HG03066 (cell line): ENCODE measurements around the gene CYFIP2.

Experiments used
- ATAC-seq: cut with Tn5 transposase; IDR thresholded peaks from one replicate; pipeline ENCODE4 v1.9.1; 2021; ENCODE audit warnings: low read depth; ENCODE audit not compliant: unreplicated experiment

The CYFIP2 gene

GRCh38 chr5:157285310-157286035 is 19.6 kb downstream of the CYFIP2 start:
- no peak for ATAC-seq

- no peak for ATAC-seq
Observed at GRCh38 chr5:157286761-157287211, 20.9 kb downstream of the CYFIP2 start.

- ATAC-seq: no peak
Observed at GRCh38 chr5:157288405-157289163, 22.7 kb downstream of the CYFIP2 start.

- ATAC-seq: no peak
Observed at GRCh38 chr5:157289164-157289819, 23.4 kb downstream of the CYFIP2 start.

- no peak for ATAC-seq
Observed at GRCh38 chr5:157290156-157290980, 24.4 kb downstream of the CYFIP2 start.

- ATAC-seq: peak; percentile 77
Observed at GRCh38 chr5:157290981-157291711, 25.2 kb downstream of the CYFIP2 start.

- ATAC-seq: no peak
Observed at GRCh38 chr5:157292599-157292998, 26.7 kb downstream of the CYFIP2 start.

- no peak for ATAC-seq
Observed at GRCh38 chr5:157294407-157295091, 28.6 kb downstream of the CYFIP2 start.

GRCh38 chr5:157295247-157295646 is 29.3 kb downstream of the CYFIP2 start:
- no peak for ATAC-seq

- ATAC-seq: no peak
Observed at GRCh38 chr5:157300564-157300963, 34.6 kb downstream of the CYFIP2 start.

GRCh38 chr5:157301066-157301465 is 35.1 kb downstream of the CYFIP2 start:
- no peak for ATAC-seq

GRCh38 chr5:157303023-157303422 is 37.1 kb downstream of the CYFIP2 start:
- no peak for ATAC-seq

- ATAC-seq: no peak
Observed at GRCh38 chr5:157303667-157304327, 37.9 kb downstream of the CYFIP2 start.

- ATAC-seq: no peak
Observed at GRCh38 chr5:157306081-157306480, 40.2 kb downstream of the CYFIP2 start.

GRCh38 chr5:157306692-157307471 is 41.0 kb downstream of the CYFIP2 start:
- ATAC-seq: no peak

- ATAC-seq: no peak
Observed at GRCh38 chr5:157308836-157309465, 43.0 kb downstream of the CYFIP2 start.

- no peak for ATAC-seq
Observed at GRCh38 chr5:157309796-157310195, 43.9 kb downstream of the CYFIP2 start.

GRCh38 chr5:157311595-157311994 is 45.7 kb downstream of the CYFIP2 start:
- no peak for ATAC-seq
